Right lobe of liver (tissue), 6 donors: Measurements from ENCODE around the gene DIS3L2. TPM values are rescaled to one million over a fixed set of nuclear protein-coding genes. Genes with fewer than 3 reads are reported as not detected.

Source experiments
- ATAC-seq, 4 donors: fragments of 200-7000 bp; cut with Tn5 transposase; one replicate each; pipeline ENCODE4 v1.9.1; 2020; ENCODE audit warnings: mild to moderate bottlenecking in 4 of 4, moderate library complexity in 4 of 4
- DNase-seq, 3 donors: peaks; one replicate each; pipeline ENCODE4 v3.0.0-alpha.2; 2020
- H3K27ac ChIP-seq, 3 donors: fragments of 200-600 bp; one replicate each; pipeline ENCODE4 v1.8.0; 2022
- H3K27me3 ChIP-seq, 2 donors: fragments of 200-600 bp; one replicate each; pipeline ENCODE4 v1.8.0; 2022
- H3K36me3 ChIP-seq, 4 donors: fragments of 200-600 bp; sonication (generic) in 1 of 4; one replicate each; pipeline versions ENCODE4 v1.5.1 to v1.8.0; 2017 to 2022; ENCODE audit warnings: control low read depth in 1 of 4
- H3K4me1 ChIP-seq, 4 donors: fragments of 200-600 bp; sonication (generic) in 1 of 4; one replicate each; pipeline versions ENCODE4 v1.5.1 to v1.8.0; 2017 to 2022; ENCODE audit warnings: control low read depth in 1 of 4
- H3K4me3 ChIP-seq, 3 donors: fragments of 200-600 bp; one replicate each; pipeline ENCODE4 v1.8.0; 2022
- H3K9me3 ChIP-seq, 4 donors: fragments of 200-600 bp; sonication (generic) in 1 of 4; one replicate each; pipeline versions ENCODE4 v1.5.1 to v1.8.0; 2017 to 2022; ENCODE audit warnings: control low read depth in 1 of 4
- CTCF ChIP-seq, 4 donors: fragments of 200-600 bp in 3 of 4; fragments of 450-650 bp in 1 of 4; IDR thresholded peaks; one replicate each; pipeline versions ENCODE4 v1.5.1 to v1.8.0; 2016 to 2022; ENCODE audit warnings: antibody characterized with exemption in 4 of 4, mild to moderate bottlenecking in 2 of 4
- POLR2A ChIP-seq: fragments of 450-650 bp; IDR thresholded peaks from one replicate; pipeline ENCODE4 v1.6.1; 2017; ENCODE audit warnings: antibody characterized with exemption, mild to moderate bottlenecking
- WGBS: methylation state at CpG from one replicate; pipeline ENCODE4 v1.1.6; 2018; ENCODE audit warnings: low coverage, low lambda C conversion rate; ENCODE audit not compliant: insufficient coverage; ENCODE audit errors: missing lambda C conversion rate; 5-methylcytosine and 5-hydroxymethylcytosine counted together
- intact Hi-C, 2 donors: fragments of 100-400 bp; cut with DNase I; formaldehyde crosslinking; loops; one replicate each; pipeline versions ENCODE4 v1.11.2 to v1.14.1; 2022
- total RNA-seq, 6 experiments: library from RNA; depleted of rRNA in 2 of 6; stranded (reverse); fragments of >200 nt in 2 of 6; fragmentation: NEBNext Ultra II Directional in 3 of 6; extraction: Animal tissue kit (Norgen Biotek cat#: 25700) in 3 of 6; gene quantifications; one replicate each; pipeline versions ENCODE4 v1.1.0 to v1.2.4, GENCODE V29; 2016 to 2023
- donor health status: DM: no; HTN: yes; CAD: no.
- donor health status: DM: no; HTN: no; CAD: no.
- donor health status: DM: no; HTN: no; CAD: no.
- donor health status: DM: no; HTN: yes; CAD: no.
- donor health status: DM: no; HTN: yes; CAD: no.

The DIS3L2 gene
- total RNA-seq, 6 experiments from 2014 or later: 8.1 to 22.3 (median 16.7) TPM

GRCh38 chr2:232299084-232299483 is 337.6 kb downstream of the DIS3L2 start:
- Histone ChIP-seq H3K4me3 (no peak overlapping the region), H3K27ac (no peak overlapping the region), H3K4me1 (no peaks in the 10 kb centered on the region), H3K36me3 (peaks cover 0 to 2% (median 0%) of the 10 kb centered on the region in 4 donors), H3K27me3 (no peaks in the 10 kb centered on the region), H3K9me3 (no peaks in the 10 kb centered on the region)
- TF ChIP-seq CTCF (IDR thresholded peaks at IDR 0.05): no peak
- no peak for TF ChIP-seq POLR2A
- ATAC-seq (no peak), DNase-seq (no peak)
- intact Hi-C loops: no loop called here
- 54% methylated on average over 4 of the region's 5 CpGs for WGBS

DNA sequence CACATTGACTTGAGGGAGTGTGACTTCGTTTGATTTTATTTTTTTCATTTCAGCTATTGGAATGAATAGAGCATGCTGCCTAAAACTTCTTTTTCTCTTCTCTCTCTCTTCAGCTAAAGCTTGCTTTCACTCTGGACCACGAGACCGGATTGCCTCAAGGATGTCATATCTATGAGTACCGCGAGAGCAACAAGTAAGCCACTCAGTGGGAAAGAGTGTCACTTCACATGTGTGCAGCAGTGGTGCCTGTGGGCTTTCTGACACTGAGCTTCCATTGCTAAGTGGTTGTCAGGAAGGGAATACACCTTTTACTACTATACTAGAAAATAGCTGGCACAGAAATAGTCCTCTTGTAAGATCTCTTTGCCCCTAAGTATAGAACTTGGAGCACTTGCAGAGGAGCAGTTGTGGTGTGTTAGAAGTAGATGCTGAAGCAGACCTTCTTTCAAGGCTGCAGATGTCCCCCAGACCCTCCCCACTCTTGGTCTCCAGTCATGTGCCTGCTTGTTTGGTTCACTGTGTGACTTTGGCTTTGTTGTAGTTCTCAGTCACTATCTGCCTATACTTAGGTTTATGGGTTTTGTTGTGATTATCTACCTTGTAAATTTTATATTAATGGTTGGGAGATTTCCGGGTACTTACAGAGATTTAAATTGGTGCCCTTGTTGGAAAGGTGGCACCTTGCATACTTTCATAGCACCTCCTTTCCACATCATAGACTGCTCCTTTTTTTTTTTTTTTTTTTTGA is 338.6 kb downstream of the DIS3L2 start:
- no peaks in the 10 kb centered on the region for H3K4me1 ChIP-seq
- H3K4me3 ChIP-seq: no peak overlapping the region
- no peak overlapping the region for H3K27ac ChIP-seq
- H3K36me3 ChIP-seq: peaks cover 0 to 2% (median 0%) of the 10 kb centered on the region in 4 donors
- DNase-seq: no peak
- no peaks in the 10 kb centered on the region for H3K9me3 ChIP-seq
- no peaks in the 10 kb centered on the region for H3K27me3 ChIP-seq
- 89% methylated on average over 5 of the region's 6 CpGs for WGBS
- intact Hi-C loops: no loop called here
- TF ChIP-seq POLR2A (no peak), CTCF (IDR thresholded peaks at IDR 0.05) (no peak)
- no peak for ATAC-seq

DNA sequence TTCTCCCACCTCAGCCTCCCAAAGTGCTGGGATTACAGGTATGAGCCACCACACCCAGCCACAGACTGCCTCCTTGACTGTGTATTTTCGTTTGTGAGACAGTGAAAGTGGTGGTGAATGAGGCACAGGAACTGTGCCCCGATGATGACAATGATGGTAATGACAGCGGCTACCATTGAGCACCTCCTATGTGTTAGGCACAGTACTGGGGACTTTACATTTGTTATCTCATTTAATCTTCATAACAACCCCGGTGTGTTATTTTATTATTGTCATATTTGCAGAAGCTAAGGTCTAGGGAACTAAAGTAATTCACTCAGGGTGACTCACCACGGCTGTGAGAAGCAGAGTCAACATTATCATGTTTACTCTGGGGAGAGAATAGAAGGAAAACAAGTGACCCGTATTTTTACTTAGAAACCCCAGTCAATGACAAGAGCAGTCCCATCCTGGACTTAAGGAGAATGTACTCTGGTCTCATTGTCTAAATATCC is 339.4 kb downstream of the DIS3L2 start:
- Histone ChIP-seq H3K9me3 (no peaks in the 10 kb centered on the region), H3K4me3 (no peak overlapping the region), H3K27me3 (no peaks in the 10 kb centered on the region), H3K4me1 (no peaks in the 10 kb centered on the region), H3K27ac (no peak overlapping the region), H3K36me3 (peaks cover 0 to 2% (median 0%) of the 10 kb centered on the region in 4 donors)
- intact Hi-C loops: no loop called here
- 72% methylated on average over 6 of the region's 6 CpGs for WGBS
- TF ChIP-seq CTCF (IDR thresholded peaks at IDR 0.05): no peak
- TF ChIP-seq POLR2A: no peak
- ATAC-seq: peak in 1 of 4 donors; percentile 87
- DNase-seq: no peak

GRCh38 chr2:232304236-232304635 is 342.7 kb downstream of the DIS3L2 start:
- H3K4me3 ChIP-seq: no peak overlapping the region
- DNase-seq (no peak), ATAC-seq (no peak)
- peaks cover 0 to 2% (median 0%) of the 10 kb centered on the region in 4 donors for H3K36me3 ChIP-seq
- 88% methylated on average over 1 of the region's 6 CpGs for WGBS
- TF ChIP-seq CTCF (IDR thresholded peaks at IDR 0.05) (no peak), POLR2A (no peak)
- H3K4me1 ChIP-seq: peaks cover 0 to 4% (median 0%) of the 10 kb centered on the region in 4 donors
- H3K9me3 ChIP-seq: no peaks in the 10 kb centered on the region
- intact Hi-C loops: no loop called here
- H3K27me3 ChIP-seq: no peaks in the 10 kb centered on the region
- H3K27ac ChIP-seq: no peak overlapping the region
